H9 (cell line): ENCODE measurements around the gene MAGOH. TPM values are rescaled to one million over a fixed set of nuclear protein-coding genes. Genes with fewer than 3 reads are reported as not detected.

Source experiments
- DNase-seq: peaks from one replicate; pipeline ENCODE4 v3.0.0-alpha.2; 2017
- H2AFZ ChIP-seq: one replicate; pipeline ENCODE4 v1.6.1; 2013; ENCODE audit warnings: mild to moderate bottlenecking, low read length, control low read depth, moderate library complexity
- H2AK5ac ChIP-seq: 2 replicates; pipeline ENCODE4 v1.6.1; 2013; ENCODE audit warnings: low read length, control low read depth, mixed read lengths; ENCODE audit not compliant: insufficient read length
- H2BK120ac ChIP-seq: one replicate; pipeline ENCODE4 v1.6.1; 2013; ENCODE audit warnings: low read depth, mild to moderate bottlenecking, low read length, control low read depth, inconsistent platforms; ENCODE audit not compliant: poor library complexity, severe bottlenecking
- H2BK12ac ChIP-seq: 2 replicates; pipeline ENCODE4 v1.6.1; 2013; ENCODE audit warnings: low read length, control low read depth, mixed read lengths, low read depth; ENCODE audit not compliant: insufficient read length
- H2BK15ac ChIP-seq: 2 replicates; pipeline ENCODE4 v1.6.1; 2013; ENCODE audit warnings: low read depth, low read length, control low read depth
- H2BK20ac ChIP-seq: one replicate; pipeline ENCODE4 v1.6.1; 2013; ENCODE audit warnings: low read depth, mild to moderate bottlenecking, low read length, control low read depth, inconsistent platforms; ENCODE audit not compliant: poor library complexity, severe bottlenecking
- H2BK5ac ChIP-seq: 2 replicates; pipeline ENCODE4 v1.6.1; 2013; ENCODE audit warnings: low read length, control low read depth, mixed read lengths; ENCODE audit not compliant: insufficient read length
- H3K14ac ChIP-seq: 2 replicates; pipeline ENCODE4 v1.6.1; 2013; ENCODE audit warnings: low read length, control low read depth; ENCODE audit not compliant: insufficient read depth
- H3K18ac ChIP-seq: 2 replicates; pipeline ENCODE4 v1.6.1; 2013; ENCODE audit warnings: low read depth, mild to moderate bottlenecking, mixed read lengths, low read length, control low read depth; ENCODE audit not compliant: insufficient read length
- H3K23ac ChIP-seq: 2 replicates; pipeline ENCODE4 v1.6.1; 2013; ENCODE audit warnings: low read length, control low read depth, mixed read lengths, low read depth; ENCODE audit not compliant: insufficient read length
- H3K23me2 ChIP-seq: 2 replicates; pipeline ENCODE4 v1.6.1; 2013; ENCODE audit warnings: low read depth, mild to moderate bottlenecking, mixed read lengths, low read length, control low read depth; ENCODE audit not compliant: insufficient read length, poor library complexity, severe bottlenecking
- H3K27ac ChIP-seq: 2 replicates; pipeline ENCODE4 v1.5.1; 2013; ENCODE audit warnings: low read length, control low read depth, mixed read lengths, low read depth; ENCODE audit not compliant: insufficient read length
- H3K27me3 ChIP-seq: 2 replicates; pipeline ENCODE4 v1.6.1; 2013; ENCODE audit warnings: low read length, control low read depth, inconsistent platforms; ENCODE audit not compliant: insufficient read depth
- H3K4ac ChIP-seq: 2 replicates; pipeline ENCODE4 v1.6.1; 2013; ENCODE audit warnings: low read depth, mild to moderate bottlenecking, control low read depth, inconsistent platforms, low read length, moderate library complexity
- H3K4me1 ChIP-seq: 2 replicates; pipeline ENCODE4 v1.6.1; 2013; ENCODE audit warnings: low read length, control low read depth, inconsistent platforms; ENCODE audit not compliant: insufficient read depth
- H3K4me2 ChIP-seq: 2 replicates; pipeline ENCODE4 v1.6.1; 2013; ENCODE audit warnings: low read length, control low read depth, mixed read lengths; ENCODE audit not compliant: insufficient read length, insufficient read depth
- H3K56ac ChIP-seq: 2 replicates; pipeline ENCODE4 v1.6.1; 2013; ENCODE audit warnings: low read depth, mild to moderate bottlenecking, mixed read lengths, low read length, control low read depth; ENCODE audit not compliant: insufficient read length
- H3K79me1 ChIP-seq: 2 replicates; pipeline ENCODE4 v1.6.1; 2013; ENCODE audit warnings: low read depth, mild to moderate bottlenecking, moderate library complexity, low read length, control low read depth, inconsistent platforms; ENCODE audit not compliant: insufficient read depth, poor library complexity, severe bottlenecking
- H3K79me2 ChIP-seq: 2 replicates; pipeline ENCODE4 v1.6.1; 2013; ENCODE audit warnings: low read length, control low read depth, inconsistent platforms; ENCODE audit not compliant: insufficient read depth
- H3K9ac ChIP-seq: 2 replicates; pipeline ENCODE4 v1.6.1; 2013; ENCODE audit warnings: low read length, control low read depth, mixed read lengths; ENCODE audit not compliant: insufficient read length; ENCODE audit errors: extremely low read depth
- H3K9me3 ChIP-seq: one replicate; pipeline ENCODE4 v1.6.1; 2013; ENCODE audit warnings: low read depth, low read length, inconsistent platforms; ENCODE audit not compliant: control insufficient read depth
- H3T11ph ChIP-seq: one replicate; pipeline ENCODE4 v1.6.1; 2013; ENCODE audit warnings: mild to moderate bottlenecking, low read length, control low read depth, inconsistent platforms
- H4K20me1 ChIP-seq: one replicate; pipeline ENCODE4 v1.6.1; 2013; ENCODE audit not compliant: control insufficient read depth, insufficient read length, insufficient read depth
- H4K5ac ChIP-seq: 2 replicates; pipeline ENCODE4 v1.6.1; 2013; ENCODE audit warnings: low read depth, mild to moderate bottlenecking, mixed read lengths, low read length, control low read depth; ENCODE audit not compliant: insufficient read length
- H4K8ac ChIP-seq: replicated peaks from 2 replicates; pipeline ENCODE4 v1.6.1; 2013; ENCODE audit warnings: low read length, control low read depth, mixed read lengths, low read depth; ENCODE audit not compliant: insufficient read length
- H4K91ac ChIP-seq: 2 replicates; pipeline ENCODE4 v1.6.1; 2013; ENCODE audit warnings: low read depth, mild to moderate bottlenecking, moderate library complexity, mixed read lengths, low read length, control low read depth; ENCODE audit not compliant: insufficient read length
- H3K27ac Mint-ChIP-seq, 3 experiments: 2 replicates in 2 of 3; 3 replicates in 1 of 3; pipeline ENCODE4 v1.8.0; 2020 to 2021; ENCODE audit warnings: mixed read lengths in 3 of 3, mild to moderate bottlenecking in 1 of 3, moderate library complexity in 1 of 3
- H3K27me3 Mint-ChIP-seq: 2 replicates; pipeline ENCODE4 v1.8.0; 2021; ENCODE audit warnings: low read depth, mild to moderate bottlenecking, moderate library complexity, mixed read lengths
- H3K36me3 Mint-ChIP-seq, 3 experiments: 2 replicates in 2 of 3; 3 replicates in 1 of 3; pipeline ENCODE4 v1.8.0; 2020 to 2021; ENCODE audit warnings: low read depth in 3 of 3, mixed read lengths in 3 of 3; ENCODE audit not compliant: insufficient read depth in 1 of 3
- H3K4me1 Mint-ChIP-seq, 2 experiments: 2 replicates each; pipeline ENCODE4 v1.8.0; 2020; ENCODE audit warnings: mixed read lengths in 2 of 2
- H3K4me3 Mint-ChIP-seq, 2 experiments: 2 replicates in 1 of 2; 3 replicates in 1 of 2; pipeline ENCODE4 v1.8.0; 2020 to 2021; ENCODE audit warnings: mild to moderate bottlenecking in 2 of 2, mixed read lengths in 2 of 2, moderate library complexity in 1 of 2
- H3K9me3 Mint-ChIP-seq, 2 experiments: 2 replicates in 1 of 2; 3 replicates in 1 of 2; pipeline ENCODE4 v1.8.0; 2020; ENCODE audit warnings: mild to moderate bottlenecking in 2 of 2, mixed read lengths in 2 of 2, moderate library complexity in 1 of 2
- WGBS: extraction: QIAGEN DNeasy Blood & Tissue Kit; methylation state at CpG from one replicate; pipeline ENCODE4 v1.1.7; 2013; ENCODE audit warnings: missing lambda C conversion rate, low lambda C conversion rate, mixed read lengths; ENCODE audit not compliant: insufficient read length; ENCODE audit errors: extremely low coverage; 5-methylcytosine and 5-hydroxymethylcytosine counted together
- total RNA-seq: library from RNA; stranded (reverse); gene quantifications from 2 replicates; pipeline ENCODE4 v1.2.1, GENCODE V29; 2021
- TF ChIP-seq, protein P1 (sequence below): fragments of 200-600 bp; sonication (generic); conservative IDR thresholded peaks from 3 replicates; pipeline ENCODE4 v1.8.0; 2021; ENCODE audit warnings: antibody characterized with exemption, mild to moderate bottlenecking

The MAGOH gene
- total RNA-seq, 1 experiment from 2014 or later, result 81.2 TPM

DNA sequence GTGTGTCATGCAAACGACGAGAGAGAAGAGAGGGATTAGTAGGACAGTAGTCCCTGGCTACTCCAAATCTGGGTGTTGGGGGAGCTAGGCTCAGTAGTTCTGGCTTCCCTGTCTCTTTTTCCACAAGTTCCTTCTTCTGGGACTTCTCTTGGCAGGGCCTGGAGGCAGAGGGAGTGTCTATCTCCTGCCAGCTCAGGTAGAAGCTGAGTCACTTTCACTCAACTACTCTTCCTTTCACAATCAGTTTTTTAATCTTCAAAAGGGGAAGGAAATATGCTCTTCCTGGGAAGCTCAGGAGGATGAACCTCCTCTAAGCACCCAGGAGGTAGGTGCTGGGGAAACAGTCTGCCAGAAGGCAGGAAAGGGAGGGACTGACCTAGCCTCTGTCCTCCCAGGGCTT, 35.2 kb upstream of the MAGOH start:
- H2BK5ac ChIP-seq, result no peak overlapping the region
- H3T11ph ChIP-seq, result no peak overlapping the region
- Mint-ChIP-seq H3K27ac (peak overlapping the region in 2 of 3 experiments; percentile 76 to 87; a peak in 4 of 7 replicates), H3K27me3 (no peaks in the 10 kb centered on the region; the same call in 1 of the 2 replicates), H3K9me3 (no peaks in the 10 kb centered on the region), H3K36me3 (peaks cover 47 to 81% (median 71%) of the 10 kb centered on the region in 3 experiments), H3K4me1 (no peaks in the 10 kb centered on the region), H3K4me3 (no peak overlapping the region)
- H4K5ac ChIP-seq, result no peak overlapping the region
- H3K14ac ChIP-seq, result no peak overlapping the region
- H2AFZ ChIP-seq, result no peak overlapping the region
- H3K56ac ChIP-seq, result no peak overlapping the region
- H2BK20ac ChIP-seq, result no peak overlapping the region
- no peaks in the 10 kb centered on the region for H3K9me3 ChIP-seq
- TF ChIP-seq, protein P1, sequence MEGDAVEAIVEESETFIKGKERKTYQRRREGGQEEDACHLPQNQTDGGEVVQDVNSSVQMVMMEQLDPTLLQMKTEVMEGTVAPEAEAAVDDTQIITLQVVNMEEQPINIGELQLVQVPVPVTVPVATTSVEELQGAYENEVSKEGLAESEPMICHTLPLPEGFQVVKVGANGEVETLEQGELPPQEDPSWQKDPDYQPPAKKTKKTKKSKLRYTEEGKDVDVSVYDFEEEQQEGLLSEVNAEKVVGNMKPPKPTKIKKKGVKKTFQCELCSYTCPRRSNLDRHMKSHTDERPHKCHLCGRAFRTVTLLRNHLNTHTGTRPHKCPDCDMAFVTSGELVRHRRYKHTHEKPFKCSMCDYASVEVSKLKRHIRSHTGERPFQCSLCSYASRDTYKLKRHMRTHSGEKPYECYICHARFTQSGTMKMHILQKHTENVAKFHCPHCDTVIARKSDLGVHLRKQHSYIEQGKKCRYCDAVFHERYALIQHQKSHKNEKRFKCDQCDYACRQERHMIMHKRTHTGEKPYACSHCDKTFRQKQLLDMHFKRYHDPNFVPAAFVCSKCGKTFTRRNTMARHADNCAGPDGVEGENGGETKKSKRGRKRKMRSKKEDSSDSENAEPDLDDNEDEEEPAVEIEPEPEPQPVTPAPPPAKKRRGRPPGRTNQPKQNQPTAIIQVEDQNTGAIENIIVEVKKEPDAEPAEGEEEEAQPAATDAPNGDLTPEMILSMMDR, result no peak
- no peak overlapping the region for H3K4me2 ChIP-seq
- H3K4ac ChIP-seq, result no peak overlapping the region
- H3K79me2 ChIP-seq, result no peaks in the 10 kb centered on the region
- H4K20me1 ChIP-seq, result no peaks in the 10 kb centered on the region
- no peaks in the 10 kb centered on the region for H3K27me3 ChIP-seq
- no peak overlapping the region for H2AK5ac ChIP-seq
- no peak overlapping the region for H2BK12ac ChIP-seq
- no peak overlapping the region for H3K18ac ChIP-seq
- no CpG with 5 or more reads among the region's 2 CpGs for WGBS
- H4K8ac ChIP-seq, result no peak overlapping the region
- no peak overlapping the region for H3K23ac ChIP-seq
- no peaks in the 10 kb centered on the region for H3K4me1 ChIP-seq
- no peak overlapping the region for H3K27ac ChIP-seq
- DNase-seq, result no peak
- H2BK15ac ChIP-seq, result no peak overlapping the region
- H3K79me1 ChIP-seq, result no peaks in the 10 kb centered on the region
- H3K9ac ChIP-seq, result no peak overlapping the region
- H3K23me2 ChIP-seq, result peaks cover 2% of the 10 kb centered on the region
- H2BK120ac ChIP-seq, result no peak overlapping the region
- no peak overlapping the region for H4K91ac ChIP-seq
